Left colon (tissue), 2 donors: ENCODE data around the gene HERC6. TPM values are rescaled to one million over a fixed set of nuclear protein-coding genes. Genes with fewer than 3 reads are reported as not detected.
A peak's percentile ranks its signal among the peaks of the same experiment; 100 is the strongest.
"Not testable (repeated sequence)": the region's sequence is repeated elsewhere in the genome, so short reads cannot be mapped to it uniquely, and the experiment has no call there.

Experiments
- ATAC-seq: fragments of 200-7000 bp; cut with Tn5 transposase; one replicate; pipeline ENCODE4 v1.9.1; 2020; ENCODE audit warnings: mild to moderate bottlenecking, moderate library complexity
- DNase-seq, 2 donors: peaks; one replicate each; pipeline ENCODE4 v3.0.0-alpha.2; 2020
- intact Hi-C, 2 donors: fragments of 100-400 bp; cut with DNase I in 1 of 2; cut with micrococcal nuclease in 1 of 2; formaldehyde crosslinking; loops; one replicate each; pipeline versions ENCODE4 v1.11.2 to v1.14.0; 2022; cut with DNase I, micrococcal nuclease
- long read RNA-seq: library from polyadenylated mRNA; unstranded; transcript quantifications from one replicate; pipeline ENCODE4 v2.0.0, GENCODE V29; 2021
- total RNA-seq, 2 donors: library from RNA; stranded (reverse); fragmentation: NEBNext Ultra II Directional; extraction: Animal tissue kit (Norgen Biotek cat#: 25700); gene quantifications; one replicate each; pipeline ENCODE4 v1.2.1, GENCODE V29; 2021
- donor health status: DM: no; HTN: no; CAD: no.
- donor health status: DM: yes; HTN: yes; CAD: no.

Gene HERC6
- total RNA-seq: 1 to 10 TPM; 7.5 to 8.9 TPM
- long read RNA-seq, transcript HERC6-201 (23 exons, 3,779 nt): major isoform, 12 of 19 reads
- long read RNA-seq, partial matches to known transcripts: 2 of 19 reads
- long read RNA-seq, other reads (novel, unspliced or antisense): 5 of 19 reads

GRCh38 chr4:88378691-88379559, at the start of gene HERC6:
TSS of gene HERC6 (plus strand) at chr4:88378852. CDS start at chr4:88378922, 70 bp downstream.
- intact Hi-C loops: no loop called here
- ATAC-seq: peak; percentile 96

GRCh38 chr4:88333741-88334405, 44.8 kb upstream of the HERC6 start:
- intact Hi-C loops: no loop called here
- DNase-seq (no peak), ATAC-seq (no peak)

More at GRCh38 chr4:88378691-88379559, at the start of gene HERC6:
- peak; percentile 78 to 88 for DNase-seq

GRCh38 chr4:88335092-88335665, 43.5 kb upstream of the HERC6 start:
- no peak for ATAC-seq

GRCh38 chr4:88341227-88342192, 37.1 kb upstream of the HERC6 start:
- ATAC-seq: no peak
- intact Hi-C loops: no loop called here
- no peak for DNase-seq

More at GRCh38 chr4:88335092-88335665, 43.5 kb upstream of the HERC6 start:
- intact Hi-C loops: no loop called here
- no peak for DNase-seq

GRCh38 chr4:88346902-88347301, 31.8 kb upstream of the HERC6 start:
- ATAC-seq, DNase-seq, intact Hi-C loops: not testable (repeated sequence)

GRCh38 chr4:88348761-88349160, 29.9 kb upstream of the HERC6 start:
- intact Hi-C loops, DNase-seq, ATAC-seq: not testable (repeated sequence)

GRCh38 chr4:88350786-88351185, 27.9 kb upstream of the HERC6 start:
- ATAC-seq (no peak), DNase-seq (no peak)
- intact Hi-C loops: no loop called here

GRCh38 chr4:88352062-88352740, 26.5 kb upstream of the HERC6 start:
- ATAC-seq: no peak
- intact Hi-C loops: no loop called here
- no peak for DNase-seq

GRCh38 chr4:88353324-88353723, 25.3 kb upstream of the HERC6 start:
- intact Hi-C loops: no loop called here
- DNase-seq (no peak), ATAC-seq (no peak)

GRCh38 chr4:88356771-88357170, 21.9 kb upstream of the HERC6 start:
- no peak for DNase-seq
- intact Hi-C loops: no loop called here
- ATAC-seq: no peak

GRCh38 chr4:88357262-88357661, 21.4 kb upstream of the HERC6 start:
- ATAC-seq (no peak), DNase-seq (no peak)
- intact Hi-C loops: no loop called here

- no peak for ATAC-seq
Measured at GRCh38 chr4:88359558-88359957, 19.1 kb upstream of the HERC6 start.

GRCh38 chr4:88360256-88360655, 18.4 kb upstream of the HERC6 start:
- DNase-seq: no peak
- ATAC-seq: no peak
- intact Hi-C loops: no loop called here

More at GRCh38 chr4:88359558-88359957, 19.1 kb upstream of the HERC6 start:
- intact Hi-C loops: no loop called here
- DNase-seq: no peak

- ATAC-seq (no peak), DNase-seq (no peak)
- intact Hi-C loops: no loop called here
Measured at GRCh38 chr4:88360791-88361190, 17.9 kb upstream of the HERC6 start.

- ATAC-seq, intact Hi-C loops, DNase-seq: not testable (repeated sequence)
Measured at GRCh38 chr4:88361217-88361773, 17.4 kb upstream of the HERC6 start.

GRCh38 chr4:88366460-88366859, 12.2 kb upstream of the HERC6 start:
- no peak for DNase-seq
- no peak for ATAC-seq
- intact Hi-C loops: loop anchor here in 1 of 2 donors (5.0 kb wide), 1 partner anchor 146 kb away; no protein-coding TSS in a partner anchor

- no peak for ATAC-seq
- intact Hi-C loops: loop anchor here in 1 of 2 donors (5.0 kb wide), 1 partner anchor 144 kb away; no protein-coding TSS in a partner anchor
- DNase-seq: no peak
Measured at GRCh38 chr4:88367826-88368225, 10.8 kb upstream of the HERC6 start.
